H1 (cell line): ENCODE data around the gene PLXDC2.

Experiments used
- CTCF ChIP-seq, 3 experiments: IDR thresholded peaks; 1 replicate in 2 of 3; 2 replicates in 1 of 3; pipeline versions ENCODE4 v1.5.1 to v1.6.1; 2011; ENCODE audit warnings: low read length in 3 of 3, mild to moderate bottlenecking in 3 of 3, inconsistent platforms in 2 of 3, low read depth in 1 of 3, moderate library complexity in 1 of 3; ENCODE audit not compliant: insufficient read depth in 1 of 3; ENCODE audit errors: control extremely low read depth in 1 of 3
- EP300 ChIP-seq, 2 experiments: IDR thresholded peaks; 1 replicate in 1 of 2; 2 replicates in 1 of 2; pipeline ENCODE4 v1.6.1; 2011 to 2012; ENCODE audit warnings: low read depth in 2 of 2, low read length in 2 of 2, mild to moderate bottlenecking in 2 of 2, borderline replicate concordance in 1 of 2, inconsistent platforms in 1 of 2, moderate library complexity in 1 of 2
- JUN ChIP-seq: IDR thresholded peaks from 2 replicates; pipeline ENCODE4 v1.6.1; 2011; ENCODE audit warnings: low read depth, mild to moderate bottlenecking, improper control_type of control experiment, low read length
- MAX ChIP-seq: IDR thresholded peaks from 2 replicates; pipeline ENCODE4 v1.6.1; 2012; ENCODE audit warnings: inconsistent platforms
- POLR2A ChIP-seq, 2 experiments: IDR thresholded peaks; 1 replicate in 1 of 2; 2 replicates in 1 of 2; pipeline ENCODE4 v1.6.1; 2011; ENCODE audit warnings: low read depth in 2 of 2, low read length in 2 of 2, mild to moderate bottlenecking in 2 of 2; ENCODE audit errors: control extremely low read depth in 1 of 2
- RAD21 ChIP-seq, 2 experiments: IDR thresholded peaks in 1 of 2; conservative IDR thresholded peaks in 1 of 2; 2 replicates each; pipeline ENCODE4 v1.6.1; 2011; ENCODE audit warnings: low read depth in 2 of 2, low read length in 2 of 2, improper control_type of control experiment in 1 of 2, inconsistent platforms in 1 of 2, mild to moderate bottlenecking in 1 of 2, moderate library complexity in 1 of 2
- SP1 ChIP-seq: IDR thresholded peaks from 2 replicates; pipeline ENCODE4 v1.6.1; 2011; ENCODE audit warnings: low read depth, low read length

- TF ChIP-seq POLR2A (IDR thresholded peaks at IDR 0.05; ENCODE audit: control extremely low read depth in 1 of 2, low read depth in 2 of 2, low read length in 2 of 2) (no peak), EP300 (IDR thresholded peaks at IDR 0.05; ENCODE audit: borderline replicate concordance in 1 of 2, low read depth in 2 of 2, low read length in 2 of 2) (no peak), SP1 (no peak), RAD21 (IDR thresholded peaks at IDR 0.05 in 1 of 2, conservative IDR thresholded peaks at IDR 0.05 in 1 of 2; ENCODE audit: low read depth in 2 of 2, low read length in 2 of 2) (no peak), MAX (no peak), CTCF (IDR thresholded peaks at IDR 0.05; ENCODE audit: control extremely low read depth in 1 of 3, insufficient read depth in 1 of 3, low read depth in 1 of 3, low read length in 3 of 3) (no peak), JUN (no peak)
These were observed 350.0 kb downstream of the PLXDC2 start for GRCh38 chr10:20166096-20166675.
